G401 (cell line): ENCODE measurements around the gene AFMID. TPM values are rescaled to one million over a fixed set of nuclear protein-coding genes. Genes with fewer than 3 reads are reported as not detected.

ENCODE experiments used
- total RNA-seq: library from RNA; depleted of rRNA; stranded (reverse); fragments of >200 nt; shearing (Covaris generic); gene quantifications from 2 replicates; pipeline ENCODE4 v1.2.3, GENCODE V29; 2014; rRNA removed

Gene AFMID
- total RNA-seq, 1 experiment from 2014 or later: 43.1 TPM

Other genes with a start within 250 kb of the AFMID start
- 2.5 and 2.7 TPM in 2 replicates for gene TNRC6C, start 228.7 kb upstream of the AFMID start, total RNA-seq
- gene TMC6, start 58.6 kb upstream of the AFMID start, total RNA-seq: 50.5 and 69.0 TPM in 2 replicates
- 0.14 TPM in 1 of 2 replicates, not detected in the other for gene TMC8, start 56.6 kb upstream of the AFMID start, total RNA-seq
- gene C17orf99, start 41.0 kb upstream of the AFMID start, total RNA-seq: not detected in 2 replicates
- 67.0 and 71.8 TPM in 2 replicates for gene SYNGR2, start 18.8 kb upstream of the AFMID start, total RNA-seq
- gene TK1, start 310 bp upstream of the AFMID start, total RNA-seq: 76.8 and 84.5 TPM in 2 replicates
- gene BIRC5, start 26.9 kb downstream of the AFMID start, total RNA-seq: 170 and 172 TPM in 2 replicates
- not detected in 2 replicates for gene TMEM235, start 44.3 kb downstream of the AFMID start, total RNA-seq
- 72.7 and 90.1 TPM in 2 replicates for gene SOCS3, start 172.7 kb downstream of the AFMID start, total RNA-seq
- 16.3 and 43.0 TPM in 2 replicates for gene PGS1, start 191.3 kb downstream of the AFMID start, total RNA-seq